Measurements from ENCODE around the gene SEC31B.
A peak's percentile ranks its signal among the peaks of the same experiment; 100 is the strongest.

Gene SEC31B

GRCh38 chr10:100562008-100562672 lies 42.5 kb upstream of the SEC31B start:
- peak; percentile 55 for DNase-seq (ENCODE audit: low read depth)

GRCh38 chr10:100561005-100561404 lies 41.3 kb upstream of the SEC31B start:
- TF ChIP-seq, protein P1, sequence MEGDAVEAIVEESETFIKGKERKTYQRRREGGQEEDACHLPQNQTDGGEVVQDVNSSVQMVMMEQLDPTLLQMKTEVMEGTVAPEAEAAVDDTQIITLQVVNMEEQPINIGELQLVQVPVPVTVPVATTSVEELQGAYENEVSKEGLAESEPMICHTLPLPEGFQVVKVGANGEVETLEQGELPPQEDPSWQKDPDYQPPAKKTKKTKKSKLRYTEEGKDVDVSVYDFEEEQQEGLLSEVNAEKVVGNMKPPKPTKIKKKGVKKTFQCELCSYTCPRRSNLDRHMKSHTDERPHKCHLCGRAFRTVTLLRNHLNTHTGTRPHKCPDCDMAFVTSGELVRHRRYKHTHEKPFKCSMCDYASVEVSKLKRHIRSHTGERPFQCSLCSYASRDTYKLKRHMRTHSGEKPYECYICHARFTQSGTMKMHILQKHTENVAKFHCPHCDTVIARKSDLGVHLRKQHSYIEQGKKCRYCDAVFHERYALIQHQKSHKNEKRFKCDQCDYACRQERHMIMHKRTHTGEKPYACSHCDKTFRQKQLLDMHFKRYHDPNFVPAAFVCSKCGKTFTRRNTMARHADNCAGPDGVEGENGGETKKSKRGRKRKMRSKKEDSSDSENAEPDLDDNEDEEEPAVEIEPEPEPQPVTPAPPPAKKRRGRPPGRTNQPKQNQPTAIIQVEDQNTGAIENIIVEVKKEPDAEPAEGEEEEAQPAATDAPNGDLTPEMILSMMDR (conservative IDR thresholded peaks at IDR 0.05; ENCODE audit: low read length) = no peak
- no peak for DNase-seq (ENCODE audit: low read depth)

More at GRCh38 chr10:100562008-100562672, 42.5 kb upstream of the SEC31B start:
- TF ChIP-seq, protein P1 (conservative IDR thresholded peaks at IDR 0.05; ENCODE audit: low read length) = peak; percentile 59
- no peak overlapping the region for H3K4me3 ChIP-seq (ENCODE audit: low read length)

DNA sequence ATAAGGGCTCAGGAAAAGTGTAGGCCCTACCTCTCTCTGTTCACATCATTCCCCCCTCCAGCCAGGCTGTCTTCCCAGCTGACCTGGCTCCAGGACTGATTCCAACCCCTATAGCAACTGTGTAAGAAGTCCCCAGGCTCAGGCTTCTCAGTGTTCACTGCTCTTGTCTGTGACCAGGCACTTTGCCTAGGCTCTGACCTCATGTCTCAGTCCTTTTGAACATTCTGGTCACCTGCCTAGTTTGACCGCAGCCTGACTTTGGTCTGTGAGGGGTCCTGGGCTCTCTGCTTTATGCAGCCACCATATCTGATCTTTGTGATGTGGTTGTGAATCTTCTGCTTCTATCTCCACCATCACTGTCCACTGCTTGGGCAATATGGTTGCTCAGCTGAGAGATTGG lies 40.6 kb upstream of the SEC31B start:
- DNase-seq (ENCODE audit: low read depth) = no peak
- TF ChIP-seq, protein P1 (conservative IDR thresholded peaks at IDR 0.05; ENCODE audit: low read length) = no peak
- H3K4me3 ChIP-seq (ENCODE audit: low read length) = no peak overlapping the region

More at GRCh38 chr10:100561005-100561404, 41.3 kb upstream of the SEC31B start:
- no peak overlapping the region for H3K4me3 ChIP-seq (ENCODE audit: low read length)

GRCh38 chr10:100554902-100555301 lies 35.2 kb upstream of the SEC31B start:
- DNase-seq (ENCODE audit: low read depth) = no peak
- TF ChIP-seq, protein P1 (conservative IDR thresholded peaks at IDR 0.05; ENCODE audit: low read length) = no peak
- H3K4me3 ChIP-seq (ENCODE audit: low read length) = no peak overlapping the region

GRCh38 chr10:100553929-100554328 lies 34.3 kb upstream of the SEC31B start:
- no peak for DNase-seq (ENCODE audit: low read depth)
- TF ChIP-seq, protein P1 (conservative IDR thresholded peaks at IDR 0.05; ENCODE audit: low read length) = no peak
- H3K4me3 ChIP-seq (ENCODE audit: low read length) = no peak overlapping the region

DNA sequence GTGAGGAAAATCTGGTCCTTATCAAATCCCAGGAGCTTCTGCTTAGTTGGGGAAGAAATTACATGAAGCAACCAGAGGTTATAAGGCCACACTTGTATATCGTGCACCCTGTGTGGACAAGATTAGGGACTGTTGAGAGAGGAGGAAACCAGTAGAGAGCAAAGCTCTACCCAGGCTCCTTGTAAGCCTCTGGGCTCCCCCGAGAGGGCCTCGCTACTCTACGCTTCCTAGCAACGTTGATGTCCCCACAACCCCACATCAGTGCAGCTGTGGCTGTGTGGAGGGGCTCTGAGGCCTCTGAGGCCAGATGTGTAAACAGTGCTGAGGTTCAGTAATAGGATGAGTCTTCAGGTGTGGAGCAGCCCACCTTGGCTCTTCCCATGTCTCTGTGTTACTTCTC lies 32.1 kb upstream of the SEC31B start:
- no peak for DNase-seq (ENCODE audit: low read depth)
- TF ChIP-seq, protein P1 (conservative IDR thresholded peaks at IDR 0.05; ENCODE audit: low read length) = no peak
- H3K4me3 ChIP-seq (ENCODE audit: low read length) = no peak overlapping the region

GRCh38 chr10:100551196-100551595 lies 31.5 kb upstream of the SEC31B start:
- TF ChIP-seq, protein P1 (conservative IDR thresholded peaks at IDR 0.05; ENCODE audit: low read length) = no peak
- H3K4me3 ChIP-seq (ENCODE audit: low read length) = no peak overlapping the region
- DNase-seq (ENCODE audit: low read depth) = no peak

Data from AG10803 (cell line).